ENCODE data around the gene HAAO. TPM values are rescaled to one million over a fixed set of nuclear protein-coding genes. Genes with fewer than 3 reads are reported as not detected.

Gene HAAO
- total RNA-seq, 3 donors from 2014 or later, result 4.4 to 6.2 (median 5.9) TPM

GRCh38 chr2:42762823-42763804 is 29.3 kb downstream of the HAAO start:
- intact Hi-C loops (cut with DNase I; ENCODE audit: low total_unique reads), result no loop called here
- no peaks in the 10 kb centered on the region for H3K27me3 ChIP-seq
- no peak overlapping the region for H3K27ac ChIP-seq
- H3K4me3 ChIP-seq, result no peak overlapping the region
- DNase-seq (ENCODE audit: low spot score in 2 of 2), result no peak
- no peaks in the 10 kb centered on the region for H3K4me1 ChIP-seq
- no peaks in the 10 kb centered on the region for H3K36me3 ChIP-seq
- H3K9me3 ChIP-seq, result no peaks in the 10 kb centered on the region
- TF ChIP-seq POLR2AphosphoS5 (IDR thresholded peaks at IDR 0.05), result no peak
- TF ChIP-seq, protein P1, sequence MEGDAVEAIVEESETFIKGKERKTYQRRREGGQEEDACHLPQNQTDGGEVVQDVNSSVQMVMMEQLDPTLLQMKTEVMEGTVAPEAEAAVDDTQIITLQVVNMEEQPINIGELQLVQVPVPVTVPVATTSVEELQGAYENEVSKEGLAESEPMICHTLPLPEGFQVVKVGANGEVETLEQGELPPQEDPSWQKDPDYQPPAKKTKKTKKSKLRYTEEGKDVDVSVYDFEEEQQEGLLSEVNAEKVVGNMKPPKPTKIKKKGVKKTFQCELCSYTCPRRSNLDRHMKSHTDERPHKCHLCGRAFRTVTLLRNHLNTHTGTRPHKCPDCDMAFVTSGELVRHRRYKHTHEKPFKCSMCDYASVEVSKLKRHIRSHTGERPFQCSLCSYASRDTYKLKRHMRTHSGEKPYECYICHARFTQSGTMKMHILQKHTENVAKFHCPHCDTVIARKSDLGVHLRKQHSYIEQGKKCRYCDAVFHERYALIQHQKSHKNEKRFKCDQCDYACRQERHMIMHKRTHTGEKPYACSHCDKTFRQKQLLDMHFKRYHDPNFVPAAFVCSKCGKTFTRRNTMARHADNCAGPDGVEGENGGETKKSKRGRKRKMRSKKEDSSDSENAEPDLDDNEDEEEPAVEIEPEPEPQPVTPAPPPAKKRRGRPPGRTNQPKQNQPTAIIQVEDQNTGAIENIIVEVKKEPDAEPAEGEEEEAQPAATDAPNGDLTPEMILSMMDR (IDR thresholded peaks at IDR 0.05), result no peak
- no peak for TF ChIP-seq POLR2A (IDR thresholded peaks at IDR 0.05)

DNA sequence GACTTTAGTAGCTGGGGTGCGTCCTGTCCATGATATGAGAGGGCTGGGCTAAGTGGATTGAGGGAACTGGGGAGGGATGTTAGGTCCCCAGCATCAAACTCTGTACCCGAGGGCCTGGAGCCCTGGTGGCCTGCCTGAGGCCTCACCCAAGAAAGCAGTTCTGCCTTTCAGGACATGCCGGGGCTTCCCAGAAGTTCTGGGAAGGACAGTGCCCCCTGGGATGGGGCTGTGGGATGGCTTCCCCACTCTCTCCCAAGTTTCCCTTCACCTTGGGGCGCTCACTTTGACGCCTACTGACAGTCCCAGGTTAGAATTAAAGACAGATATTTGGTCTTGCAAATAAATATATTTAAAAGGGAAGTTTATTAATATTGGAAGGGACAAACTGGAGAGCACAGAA is 30.2 kb downstream of the HAAO start:
- no peaks in the 10 kb centered on the region for H3K27me3 ChIP-seq
- no peak overlapping the region for H3K4me3 ChIP-seq
- no peaks in the 10 kb centered on the region for H3K4me1 ChIP-seq
- no peaks in the 10 kb centered on the region for H3K9me3 ChIP-seq
- no peak overlapping the region for H3K27ac ChIP-seq
- TF ChIP-seq POLR2A (IDR thresholded peaks at IDR 0.05) (no peak), POLR2AphosphoS5 (IDR thresholded peaks at IDR 0.05) (no peak)
- intact Hi-C loops (cut with DNase I; ENCODE audit: low total_unique reads), result no loop called here
- H3K36me3 ChIP-seq, result no peaks in the 10 kb centered on the region
- DNase-seq (ENCODE audit: low spot score in 2 of 2), result no peak

DNA sequence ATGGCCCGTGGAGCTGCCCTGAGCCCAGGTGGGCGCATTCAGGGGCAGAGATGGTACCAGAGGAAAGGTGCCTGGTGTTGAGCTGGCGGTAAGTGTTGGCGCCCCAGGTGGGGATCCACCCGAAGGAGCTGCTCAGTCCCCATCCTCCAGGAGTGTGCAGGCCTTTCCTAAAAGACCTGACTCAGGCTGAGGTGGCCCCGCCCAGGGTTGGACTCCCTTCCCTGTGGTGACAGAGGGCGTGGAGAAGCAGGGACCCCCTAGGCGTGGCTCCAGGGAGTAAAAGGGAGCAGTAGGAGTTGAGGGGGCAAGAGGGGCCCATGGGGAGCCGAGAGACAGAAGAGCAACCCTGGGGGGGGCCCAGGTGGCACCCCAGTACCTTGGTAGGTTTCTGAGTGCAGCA is 30.8 kb downstream of the HAAO start:
- Histone ChIP-seq H3K4me3 (no peak overlapping the region), H3K27ac (no peak overlapping the region), H3K36me3 (no peaks in the 10 kb centered on the region), H3K27me3 (no peaks in the 10 kb centered on the region), H3K9me3 (no peaks in the 10 kb centered on the region), H3K4me1 (no peaks in the 10 kb centered on the region)
- no peak for DNase-seq (ENCODE audit: low spot score in 2 of 2)
- intact Hi-C loops (cut with DNase I; ENCODE audit: low total_unique reads), result no loop called here
- TF ChIP-seq POLR2AphosphoS5 (IDR thresholded peaks at IDR 0.05), result no peak

DNA sequence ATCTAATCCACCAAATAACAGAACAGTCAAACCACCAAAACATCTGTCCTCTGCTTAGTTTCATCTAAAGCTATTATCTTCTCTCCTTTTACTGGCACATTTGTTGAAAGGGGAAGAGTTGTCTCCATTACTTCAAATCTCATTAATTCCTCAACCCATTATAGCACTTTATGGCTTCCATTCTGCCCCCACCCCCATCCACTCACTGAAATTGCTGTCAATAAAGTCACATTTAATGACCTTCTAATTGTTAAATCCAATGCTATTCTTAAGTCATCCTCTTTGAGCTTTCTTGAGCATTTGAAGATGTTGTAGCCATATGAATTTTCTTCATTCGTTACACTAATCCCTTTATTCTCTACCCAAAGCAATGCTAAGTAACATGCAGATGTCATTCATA is 33.6 kb downstream of the HAAO start:
- Histone ChIP-seq H3K4me1 (no peaks in the 10 kb centered on the region), H3K4me3 (no peak overlapping the region), H3K27me3 (no peaks in the 10 kb centered on the region), H3K9me3 (no peaks in the 10 kb centered on the region), H3K27ac (no peak overlapping the region), H3K36me3 (no peaks in the 10 kb centered on the region)
- TF ChIP-seq POLR2AphosphoS5 (IDR thresholded peaks at IDR 0.05), result no peak
- intact Hi-C loops (cut with DNase I; ENCODE audit: low total_unique reads), result no loop called here
- no peak for DNase-seq (ENCODE audit: low spot score in 2 of 2)

GRCh38 chr2:42757981-42758740 is 34.2 kb downstream of the HAAO start:
- no peaks in the 10 kb centered on the region for H3K9me3 ChIP-seq
- no peak for DNase-seq (ENCODE audit: low spot score in 2 of 2)
- H3K36me3 ChIP-seq, result no peaks in the 10 kb centered on the region
- H3K27me3 ChIP-seq, result no peaks in the 10 kb centered on the region
- H3K4me3 ChIP-seq, result no peak overlapping the region
- no peak for TF ChIP-seq POLR2A (IDR thresholded peaks at IDR 0.05)
- TF ChIP-seq POLR2AphosphoS5 (IDR thresholded peaks at IDR 0.05), result no peak
- TF ChIP-seq, protein P1 (IDR thresholded peaks at IDR 0.05), result no peak
- H3K4me1 ChIP-seq, result no peaks in the 10 kb centered on the region
- no peak overlapping the region for H3K27ac ChIP-seq
- intact Hi-C loops (cut with DNase I; ENCODE audit: low total_unique reads), result no loop called here

- no peak overlapping the region for H3K4me3 ChIP-seq
- no peaks in the 10 kb centered on the region for H3K9me3 ChIP-seq
- intact Hi-C loops (cut with DNase I; ENCODE audit: low total_unique reads), result no loop called here
- H3K4me1 ChIP-seq, result no peaks in the 10 kb centered on the region
- no peak for DNase-seq (ENCODE audit: low spot score in 2 of 2)
- no peaks in the 10 kb centered on the region for H3K36me3 ChIP-seq
- H3K27ac ChIP-seq, result no peak overlapping the region
- TF ChIP-seq, protein P1 (IDR thresholded peaks at IDR 0.05), result no peak
- TF ChIP-seq POLR2AphosphoS5 (IDR thresholded peaks at IDR 0.05) (no peak), POLR2A (IDR thresholded peaks at IDR 0.05) (no peak)
- no peaks in the 10 kb centered on the region for H3K27me3 ChIP-seq
Measured at GRCh38 chr2:42756966-42757513, 35.3 kb downstream of the HAAO start.
